Cardiac muscle cell (in vitro differentiated cells and primary cell): ENCODE results near the gene IDS. TPM values are rescaled to one million over a fixed set of nuclear protein-coding genes. Genes with fewer than 3 reads are reported as not detected.
A peak's percentile ranks its signal among the peaks of the same experiment; 100 is the strongest.

ENCODE experiments used
- DNase-seq, 2 donors: peaks; one replicate each; pipeline versions ENCODE4 v3.0.0 to v3.0.0-alpha.2; 2010 to 2017; ENCODE audit warnings: low read depth in 1 of 2, low spot score in 1 of 2
- H3K27ac ChIP-seq: fragments of 200-600 bp; sonication (generic); 2 replicates; pipeline ENCODE4 v1.5.1; 2016
- H3K27me3 ChIP-seq: fragments of 200-600 bp; sonication (generic); 2 replicates; pipeline ENCODE4 v1.6.0; 2016; ENCODE audit warnings: control low read depth
- H3K36me3 ChIP-seq: fragments of 200-600 bp; sonication (generic); 2 replicates; pipeline ENCODE4 v1.5.1; 2016; ENCODE audit warnings: control low read depth
- H3K4me1 ChIP-seq: fragments of 200-600 bp; sonication (generic); 2 replicates; pipeline ENCODE4 v1.8.1; 2017; ENCODE audit warnings: low read depth, mild to moderate bottlenecking, mixed run types
- H3K4me3 ChIP-seq: fragments of 200-600 bp; sonication (generic); 2 replicates; pipeline ENCODE4 v1.5.1; 2016; ENCODE audit warnings: mild to moderate bottlenecking
- H3K9me3 ChIP-seq: fragments of 200-600 bp; sonication (generic); 2 replicates; pipeline ENCODE4 v1.5.1; 2017; ENCODE audit warnings: low read depth, mild to moderate bottlenecking, control low read depth
- CTCF ChIP-seq: IDR thresholded peaks from 2 replicates; pipeline ENCODE4 v1.5.1; 2012; ENCODE audit warnings: low read depth, mild to moderate bottlenecking, low read length
- polyA plus RNA-seq: library from polyadenylated mRNA; unstranded; fragments of >200 nt; fragmentation: Nextera tagmentation; extraction: Ambion mirVana; gene quantifications from 2 replicates; pipeline ENCODE4 v1.2.1, GENCODE V29; 2016
- total RNA-seq: library from RNA; depleted of rRNA; stranded (reverse); fragments of >200 nt; gene quantifications from 2 replicates; pipeline ENCODE4 v1.2.3, GENCODE V29; 2016

The IDS gene
- total and polyA plus RNA-seq, 2 experiments from 2014 or later, result 27.8 to 38.6 TPM

GRCh38 chrX:149456476-149457245 is 48.4 kb downstream of the IDS start:
- Histone ChIP-seq H3K4me1 (no peaks in the 10 kb centered on the region), H3K36me3 (no peaks in the 10 kb centered on the region), H3K4me3 (no peak overlapping the region), H3K9me3 (no peaks in the 10 kb centered on the region), H3K27ac (no peak overlapping the region), H3K27me3 (no peaks in the 10 kb centered on the region)
- no peak for DNase-seq
- TF ChIP-seq CTCF, result no peak

GRCh38 chrX:149455934-149456333 is 49.2 kb downstream of the IDS start:
- no peak overlapping the region for H3K27ac ChIP-seq
- no peaks in the 10 kb centered on the region for H3K36me3 ChIP-seq
- H3K27me3 ChIP-seq, result no peaks in the 10 kb centered on the region
- no peak overlapping the region for H3K4me3 ChIP-seq
- DNase-seq, result no peak
- no peaks in the 10 kb centered on the region for H3K9me3 ChIP-seq
- no peaks in the 10 kb centered on the region for H3K4me1 ChIP-seq
- no peak for TF ChIP-seq CTCF

GRCh38 chrX:149453906-149454822 is 50.9 kb downstream of the IDS start:
- no peaks in the 10 kb centered on the region for H3K36me3 ChIP-seq
- DNase-seq, result no peak
- no peaks in the 10 kb centered on the region for H3K9me3 ChIP-seq
- H3K27me3 ChIP-seq, result no peaks in the 10 kb centered on the region
- no peaks in the 10 kb centered on the region for H3K4me1 ChIP-seq
- H3K27ac ChIP-seq, result no peak overlapping the region
- no peak overlapping the region for H3K4me3 ChIP-seq
- no peak for TF ChIP-seq CTCF

GRCh38 chrX:149453030-149453429 is 52.1 kb downstream of the IDS start:
- H3K36me3 ChIP-seq, result no peaks in the 10 kb centered on the region
- no peak overlapping the region for H3K4me3 ChIP-seq
- H3K27ac ChIP-seq, result no peak overlapping the region
- DNase-seq, result peak in 1 of 2 donors; percentile 18
- no peaks in the 10 kb centered on the region for H3K4me1 ChIP-seq
- no peak for TF ChIP-seq CTCF
- no peaks in the 10 kb centered on the region for H3K9me3 ChIP-seq
- H3K27me3 ChIP-seq, result no peaks in the 10 kb centered on the region

- TF ChIP-seq CTCF, result no peak
- Histone ChIP-seq H3K27ac (no peak overlapping the region), H3K9me3 (no peaks in the 10 kb centered on the region), H3K27me3 (no peaks in the 10 kb centered on the region), H3K4me1 (no peaks in the 10 kb centered on the region), H3K4me3 (no peak overlapping the region), H3K36me3 (no peaks in the 10 kb centered on the region)
- no peak for DNase-seq
Observed at GRCh38 chrX:149433451-149433850, 71.7 kb downstream of the IDS start.
